SK-N-SH (cell line): Measurements from ENCODE around the gene OLFML1. TPM values are rescaled to one million over a fixed set of nuclear protein-coding genes. Genes with fewer than 3 reads are reported as not detected.
A peak's percentile ranks its signal among the peaks of the same experiment; 100 is the strongest.

Experiments used
- CTCF ChIA-PET: fragments of 300-600, 350-600 bp; formaldehyde crosslinking; extraction: SDS; loops from one replicate; lab custom pipeline; 2021; lab: Yijun Ruan, JAX
- POLR2A ChIA-PET: fragments of 350-600 bp; sonication (Branson Sonifier 250); formaldehyde crosslinking; extraction: SDS; loops from one replicate; lab custom pipeline; 2020; ENCODE audit warnings: antibody characterized with exemption, inconsistent platforms; lab: Yijun Ruan, JAX
- DNase-seq: peaks from one replicate; pipeline ENCODE4 v3.0.0; 2012
- H2AFZ ChIP-seq: fragments of 200-600 bp; sonication (generic); 2 replicates; pipeline ENCODE4 v1.8.1; 2016; ENCODE audit warnings: antibody characterized with exemption, mild to moderate bottlenecking, low read depth
- H3F3A ChIP-seq: fragments of 200-600 bp; sonication (generic); replicated peaks from 2 replicates; pipeline ENCODE3; 2016; ENCODE audit warnings: antibody characterized with exemption, mild to moderate bottlenecking; ENCODE audit not compliant: insufficient read depth
- H3K27ac ChIP-seq, 2 experiments: fragments of 200-500 bp in 1 of 2; fragments of 200-600 bp in 1 of 2; sonication (Bioruptor generic) in 1 of 2; sonication (generic), shearing (Covaris generic) in 1 of 2; 2 replicates each; pipeline versions ENCODE4 v1.5.1 to v1.6.1; 2014 to 2016; ENCODE audit warnings: low read depth in 2 of 2, inconsistent platforms in 1 of 2, low read length in 1 of 2, mild to moderate bottlenecking in 1 of 2, mixed read lengths in 1 of 2
- H3K27me3 ChIP-seq: fragments of 200-600 bp; sonication (generic), shearing (Covaris generic); 2 replicates; pipeline ENCODE4 v1.6.1; 2016; ENCODE audit warnings: mixed run types; ENCODE audit not compliant: insufficient read depth
- H3K36me3 ChIP-seq, 2 experiments: fragments of 200-500 bp in 1 of 2; fragments of 200-600 bp in 1 of 2; sonication (Bioruptor generic) in 1 of 2; sonication (generic) in 1 of 2; replicated peaks in 1 of 2; 2 replicates each; pipeline versions ENCODE3 to v1.5.1; 2014 to 2016; ENCODE audit warnings: low read length in 1 of 2, mild to moderate bottlenecking in 1 of 2; ENCODE audit not compliant: insufficient read depth in 2 of 2, control insufficient read depth in 1 of 2
- H3K4me1 ChIP-seq, 2 experiments: fragments of 200-500 bp in 1 of 2; fragments of 200-600 bp in 1 of 2; sonication (Bioruptor generic) in 1 of 2; sonication (generic), shearing (Covaris generic) in 1 of 2; 2 replicates each; pipeline versions ENCODE4 v1.5.1 to v1.6.1; 2014 to 2016; ENCODE audit warnings: low read depth in 1 of 2, low read length in 1 of 2, mixed run types in 1 of 2; ENCODE audit not compliant: insufficient read depth in 2 of 2, control insufficient read depth in 1 of 2
- H3K4me2 ChIP-seq: fragments of 200-600 bp; sonication (generic), shearing (Covaris generic); 2 replicates; pipeline ENCODE4 v1.6.1; 2017; ENCODE audit warnings: mixed run types
- H3K4me3 ChIP-seq, 2 experiments: fragments of 200-500 bp in 1 of 2; fragments of 200-600 bp in 1 of 2; sonication (Bioruptor generic) in 1 of 2; sonication (generic), shearing (Covaris generic) in 1 of 2; 2 replicates each; pipeline versions ENCODE4 v1.5.1 to v1.8.1; 2014 to 2016; ENCODE audit warnings: low read depth in 2 of 2, inconsistent platforms in 1 of 2, low read length in 1 of 2, mild to moderate bottlenecking in 1 of 2, mixed read lengths in 1 of 2, moderate library complexity in 1 of 2
- H3K79me2 ChIP-seq: fragments of 200-600 bp; sonication (generic); 2 replicates; pipeline ENCODE4 v1.8.1; 2017; ENCODE audit warnings: mild to moderate bottlenecking; ENCODE audit not compliant: insufficient read depth
- H3K9ac ChIP-seq: fragments of 200-600 bp; sonication (generic); 2 replicates; pipeline ENCODE4 v1.6.1; 2017; ENCODE audit warnings: mixed run types
- H3K9me2 ChIP-seq: fragments of 200-600 bp; sonication (generic); 2 replicates; pipeline ENCODE4 v1.6.1; 2017; ENCODE audit warnings: mixed run types
- H3K9me3 ChIP-seq: fragments of 200-600 bp; sonication (generic); 2 replicates; pipeline ENCODE4 v1.6.1; 2017; ENCODE audit warnings: mixed run types, mild to moderate bottlenecking, moderate library complexity
- H4K20me1 ChIP-seq: fragments of 200-600 bp; sonication (generic); 2 replicates; pipeline ENCODE4 v1.6.1; 2017; ENCODE audit warnings: mild to moderate bottlenecking, mixed run types; ENCODE audit not compliant: insufficient read depth
- EP300 ChIP-seq, 2 experiments: IDR thresholded peaks; 2 replicates each; pipeline versions ENCODE4 v1.4.0 to v1.6.1; 2012; ENCODE audit warnings: borderline replicate concordance in 1 of 2, low read depth in 1 of 2, low read length in 1 of 2
- FOSL2 ChIP-seq: IDR thresholded peaks from 2 replicates; pipeline ENCODE4 v1.4.0; 2012; ENCODE audit warnings: low read depth, mild to moderate bottlenecking, moderate library complexity, borderline replicate concordance
- FOXJ3 ChIP-seq: sonication (generic); formaldehyde crosslinking; IDR thresholded peaks from 2 replicates; pipeline ENCODE4 v1.5.1; 2020; ENCODE audit warnings: mild to moderate bottlenecking, missing genetic modification reagents
- MXI1 ChIP-seq: IDR thresholded peaks from 2 replicates; pipeline ENCODE4 v1.6.1; 2012; ENCODE audit warnings: mild to moderate bottlenecking, low read depth, low read length, improper control_type of control experiment
- REST ChIP-seq: IDR thresholded peaks from 2 replicates; pipeline ENCODE4 v1.6.1; 2012; ENCODE audit warnings: mild to moderate bottlenecking, low read depth, low read length, moderate library complexity
- SIN3A ChIP-seq: IDR thresholded peaks from 2 replicates; pipeline ENCODE4 v1.6.1; 2012; ENCODE audit warnings: low read depth, mild to moderate bottlenecking, low read length, moderate library complexity, borderline replicate concordance
- TAF1 ChIP-seq: IDR thresholded peaks from 2 replicates; pipeline ENCODE4 v1.6.1; 2012; ENCODE audit warnings: low read depth, mild to moderate bottlenecking, low read length, moderate library complexity, borderline replicate concordance
- WGBS: methylation state at CpG from one replicate; pipeline ENCODE4 v1.1.6; 2017; ENCODE audit warnings: low lambda C conversion rate; 5-methylcytosine and 5-hydroxymethylcytosine counted together
- polyA plus RNA-seq, 3 experiments: library from polyadenylated mRNA; depleted of rRNA; stranded (reverse); fragments of >200 nt; gene quantifications; 2 replicates each; pipeline ENCODE4 v1.2.3, GENCODE V29; 2012
- TF ChIP-seq, protein P1 (sequence below): IDR thresholded peaks from 2 replicates; pipeline ENCODE4 v1.4.0; 2012; ENCODE audit warnings: low read depth
- TF ChIP-seq, protein P2 (sequence below): fragments of 150-350 bp; IDR thresholded peaks from 2 replicates; pipeline ENCODE4 v1.6.1; 2016; ENCODE audit warnings: mild to moderate bottlenecking, low read depth, low read length
- TF ChIP-seq, protein P3 (sequence below): IDR thresholded peaks from 2 replicates; pipeline ENCODE4; 2012

Gene OLFML1
- polyA plus RNA-seq, 1 of the 3 experiments (the other 2 are of a cell fraction) = not detected

DNA sequence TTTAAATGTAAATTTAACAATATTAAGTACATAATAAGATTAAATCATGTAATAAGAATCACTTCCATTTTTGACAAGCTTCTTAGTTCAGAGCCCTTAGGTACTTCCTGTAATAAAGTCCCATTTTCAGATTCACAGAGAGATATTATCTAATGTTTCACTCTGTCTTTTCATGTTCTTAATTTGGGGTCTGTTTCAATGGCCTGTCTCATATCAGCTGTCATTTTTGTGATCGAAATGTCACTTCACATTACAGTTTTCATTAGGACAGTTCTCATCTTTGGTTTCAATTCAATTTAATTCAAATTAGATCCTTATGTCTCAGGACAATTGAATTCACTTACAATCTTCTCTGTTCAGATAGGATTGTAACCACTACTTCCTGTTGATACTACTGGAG lies 22.6 kb upstream of the OLFML1 start (continued):
- TF ChIP-seq REST = no peak
- peak; percentile 20; the same call in 1 of the 2 replicates for TF ChIP-seq MXI1
- TF ChIP-seq, protein P1, sequence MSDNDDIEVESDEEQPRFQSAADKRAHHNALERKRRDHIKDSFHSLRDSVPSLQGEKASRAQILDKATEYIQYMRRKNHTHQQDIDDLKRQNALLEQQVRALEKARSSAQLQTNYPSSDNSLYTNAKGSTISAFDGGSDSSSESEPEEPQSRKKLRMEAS = no peak
- peak; percentile 82 for TF ChIP-seq FOXJ3 (CRISPR knock-in tag)
- peak in 1 of 2 experiments; percentile 99; a peak in 2 of 4 replicates for TF ChIP-seq EP300 (IDR thresholded peaks at IDR 0.05; ENCODE audit: borderline replicate concordance in 1 of 2, low read depth in 1 of 2, low read length in 1 of 2)
- TF ChIP-seq, protein P2, sequence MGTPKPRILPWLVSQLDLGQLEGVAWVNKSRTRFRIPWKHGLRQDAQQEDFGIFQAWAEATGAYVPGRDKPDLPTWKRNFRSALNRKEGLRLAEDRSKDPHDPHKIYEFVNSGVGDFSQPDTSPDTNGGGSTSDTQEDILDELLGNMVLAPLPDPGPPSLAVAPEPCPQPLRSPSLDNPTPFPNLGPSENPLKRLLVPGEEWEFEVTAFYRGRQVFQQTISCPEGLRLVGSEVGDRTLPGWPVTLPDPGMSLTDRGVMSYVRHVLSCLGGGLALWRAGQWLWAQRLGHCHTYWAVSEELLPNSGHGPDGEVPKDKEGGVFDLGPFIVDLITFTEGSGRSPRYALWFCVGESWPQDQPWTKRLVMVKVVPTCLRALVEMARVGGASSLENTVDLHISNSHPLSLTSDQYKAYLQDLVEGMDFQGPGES = no peak
- TF ChIP-seq, protein P3, sequence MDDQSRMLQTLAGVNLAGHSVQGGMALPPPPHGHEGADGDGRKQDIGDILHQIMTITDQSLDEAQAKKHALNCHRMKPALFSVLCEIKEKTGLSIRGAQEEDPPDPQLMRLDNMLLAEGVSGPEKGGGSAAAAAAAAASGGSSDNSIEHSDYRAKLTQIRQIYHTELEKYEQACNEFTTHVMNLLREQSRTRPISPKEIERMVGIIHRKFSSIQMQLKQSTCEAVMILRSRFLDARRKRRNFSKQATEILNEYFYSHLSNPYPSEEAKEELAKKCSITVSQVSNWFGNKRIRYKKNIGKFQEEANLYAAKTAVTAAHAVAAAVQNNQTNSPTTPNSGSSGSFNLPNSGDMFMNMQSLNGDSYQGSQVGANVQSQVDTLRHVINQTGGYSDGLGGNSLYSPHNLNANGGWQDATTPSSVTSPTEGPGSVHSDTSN = peak; percentile 70

- TF ChIP-seq, protein P3 = no peak
- TF ChIP-seq TAF1 (no peak), SIN3A (no peak), MXI1 (no peak), FOSL2 (no peak)
- CTCF ChIA-PET = interaction anchor here (1.5 to 2.8 kb wide), 2 partner anchors 25 to 103 kb away, joined by 4 to 11 read pairs; no protein-coding TSS in a partner anchor
- Histone ChIP-seq H3K36me3 (no peaks in the 10 kb centered on the region), H3K4me1 (peaks cover 0 to 5% of the 10 kb centered on the region in 2 experiments; a peak in 1 of 4 replicates), H3K9me2 (no peaks in the 10 kb centered on the region), H3K9me3 (no peaks in the 10 kb centered on the region), H3K27me3 (no peaks in the 10 kb centered on the region), H3K4me2 (no peak overlapping the region), H3K27ac (no peak overlapping the region), H2AFZ (no peak overlapping the region), H3F3A (no peaks in the 10 kb centered on the region), H3K79me2 (no peaks in the 10 kb centered on the region), H4K20me1 (no peaks in the 10 kb centered on the region), H3K4me3 (no peak overlapping the region), H3K9ac (no peak overlapping the region)
- POLR2A ChIA-PET = no interaction called here
- DNase-seq = no peak
- 46% methylated on average over 2 of the region's 2 CpGs for WGBS
Observed at GRCh38 chr11:7467652-7468051, 17.7 kb upstream of the OLFML1 start.
